Neural progenitor cell (in vitro differentiated cells): ENCODE measurements around the gene POFUT2. TPM values are rescaled to one million over a fixed set of nuclear protein-coding genes. Genes with fewer than 3 reads are reported as not detected.
A peak's percentile ranks its signal among the peaks of the same experiment; 100 is the strongest.

Experiments
- DNase-seq: peaks from one replicate; pipeline ENCODE4 v3.0.0-alpha.2; 2016; ENCODE audit warnings: low spot score
- H2AFZ ChIP-seq: fragments of 200-600 bp; sonication (generic); replicated peaks from 2 replicates; pipeline ENCODE4 v1.6.1; 2016; ENCODE audit warnings: antibody characterized with exemption
- H3F3A ChIP-seq: fragments of 200-600 bp; sonication (generic); 2 replicates; pipeline ENCODE4 v1.6.1; 2016; ENCODE audit warnings: antibody characterized with exemption, low read depth
- H3K27ac ChIP-seq: fragments of 200-600 bp; sonication (generic); 2 replicates; pipeline ENCODE4 v1.5.1; 2016; ENCODE audit warnings: mild to moderate bottlenecking
- H3K27me3 ChIP-seq: fragments of 200-600 bp; sonication (generic); 2 replicates; pipeline ENCODE4 v1.6.1; 2016; ENCODE audit warnings: mild to moderate bottlenecking, moderate library complexity
- H3K36me3 ChIP-seq: fragments of 200-600 bp; sonication (generic); 2 replicates; pipeline ENCODE4 v1.5.1; 2016
- H3K4me1 ChIP-seq: fragments of 200-600 bp; sonication (generic); 2 replicates; pipeline ENCODE4 v1.6.1; 2016; ENCODE audit warnings: mixed run types
- H3K4me2 ChIP-seq: fragments of 200-600 bp; sonication (generic); 2 replicates; pipeline ENCODE4 v1.6.1; 2016
- H3K4me3 ChIP-seq: fragments of 200-600 bp; sonication (generic); 2 replicates; pipeline ENCODE4 v1.5.1; 2016
- H3K79me2 ChIP-seq: fragments of 200-600 bp; sonication (generic); 2 replicates; pipeline ENCODE4 v1.6.1; 2016; ENCODE audit warnings: low read depth
- H3K9ac ChIP-seq: fragments of 200-600 bp; sonication (generic); 2 replicates; pipeline ENCODE4 v1.6.1; 2016
- H3K9me3 ChIP-seq: fragments of 200-600 bp; sonication (generic); 2 replicates; pipeline ENCODE4 v1.5.1; 2016; ENCODE audit warnings: low read depth
- H4K20me1 ChIP-seq: fragments of 200-600 bp; sonication (generic); 2 replicates; pipeline ENCODE4 v1.6.1; 2016; ENCODE audit warnings: low read depth
- H3K27ac Mint-ChIP-seq: 3 replicates; pipeline ENCODE4 v1.8.0; 2021; ENCODE audit warnings: mixed read lengths
- H3K27me3 Mint-ChIP-seq: 2 replicates; pipeline ENCODE4 v1.8.0; 2022; ENCODE audit warnings: low read depth, mild to moderate bottlenecking, inconsistent platforms, moderate library complexity, mixed read lengths; ENCODE audit not compliant: insufficient read depth
- H3K36me3 Mint-ChIP-seq: 3 replicates; pipeline ENCODE4 v1.8.0; 2021; ENCODE audit warnings: mixed read lengths
- H3K4me1 Mint-ChIP-seq: 3 replicates; pipeline ENCODE4 v1.8.0; 2021; ENCODE audit warnings: mixed read lengths
- H3K4me3 Mint-ChIP-seq: 3 replicates; pipeline ENCODE4 v1.8.0; 2021; ENCODE audit warnings: mild to moderate bottlenecking, moderate library complexity, mixed read lengths
- H3K9me3 Mint-ChIP-seq: 3 replicates; pipeline ENCODE4 v1.8.0; 2020; ENCODE audit warnings: mixed read lengths
- CTCF ChIP-seq: fragments of 200-600 bp; sonication (generic); IDR thresholded peaks from 2 replicates; pipeline ENCODE4 v1.5.1; 2017; ENCODE audit warnings: antibody characterized with exemption, mild to moderate bottlenecking
- EZH2 ChIP-seq: fragments of 200-600 bp; sonication (generic); IDR thresholded peaks from 2 replicates; pipeline ENCODE4 v1.6.1; 2017; ENCODE audit warnings: antibody characterized with exemption, mild to moderate bottlenecking, moderate library complexity
- EZH2phosphoT487 ChIP-seq: fragments of 200-600 bp; sonication (generic); IDR thresholded peaks from 2 replicates; pipeline ENCODE4 v1.6.1; 2017; ENCODE audit warnings: antibody characterized with exemption
- total RNA-seq: library from RNA; depleted of rRNA; stranded (reverse); fragments of >200 nt; gene quantifications from 2 replicates; pipeline ENCODE4 v1.2.3, GENCODE V29; 2015; ENCODE audit warnings: low replicate concordance

POFUT2 gene
- total RNA-seq, 1 donor from 2014 or later, result 28.5 TPM

- DNase-seq, result no peak
- Mint-ChIP-seq H3K36me3 (no peaks in the 10 kb centered on the region), H3K4me1 (peaks cover 18% of the 10 kb centered on the region), H3K9me3 (no peaks in the 10 kb centered on the region), H3K4me3 (no peak overlapping the region), H3K27me3 (peaks cover 9% of the 10 kb centered on the region), H3K27ac (no peak overlapping the region)
- H3K27ac ChIP-seq, result no peak overlapping the region
- no peaks in the 10 kb centered on the region for H3K9me3 ChIP-seq
- no peak overlapping the region for H2AFZ ChIP-seq
- peaks cover 19% of the 10 kb centered on the region for H3K4me1 ChIP-seq
- H3F3A ChIP-seq, result peaks cover 3% of the 10 kb centered on the region
- no peak overlapping the region for H3K4me2 ChIP-seq
- no peaks in the 10 kb centered on the region for H3K36me3 ChIP-seq
- H4K20me1 ChIP-seq, result no peaks in the 10 kb centered on the region
- H3K27me3 ChIP-seq, result no peaks in the 10 kb centered on the region
- no peak for TF ChIP-seq EZH2phosphoT487
- no peak for TF ChIP-seq EZH2
- no peak for TF ChIP-seq CTCF
- H3K4me3 ChIP-seq, result no peak overlapping the region
- no peaks in the 10 kb centered on the region for H3K79me2 ChIP-seq
- H3K9ac ChIP-seq, result no peak overlapping the region
These were observed 38.6 kb upstream of the POFUT2 start for GRCh38 chr21:45326169-45326851.

- Mint-ChIP-seq H3K36me3 (no peaks in the 10 kb centered on the region), H3K4me3 (no peak overlapping the region), H3K4me1 (peaks cover 15% of the 10 kb centered on the region), H3K27me3 (peaks cover 9% of the 10 kb centered on the region), H3K9me3 (no peaks in the 10 kb centered on the region), H3K27ac (peak overlapping the region; percentile 63)
- no peak overlapping the region for H3K4me2 ChIP-seq
- TF ChIP-seq CTCF, result no peak
- no peak for TF ChIP-seq EZH2phosphoT487
- no peak for TF ChIP-seq EZH2
- no peak overlapping the region for H2AFZ ChIP-seq
- H3F3A ChIP-seq, result peaks cover 3% of the 10 kb centered on the region
- H3K27me3 ChIP-seq, result no peaks in the 10 kb centered on the region
- H4K20me1 ChIP-seq, result no peaks in the 10 kb centered on the region
- peaks cover 16% of the 10 kb centered on the region for H3K4me1 ChIP-seq
- H3K36me3 ChIP-seq, result no peaks in the 10 kb centered on the region
- H3K4me3 ChIP-seq, result no peak overlapping the region
- H3K9ac ChIP-seq, result no peak overlapping the region
- H3K79me2 ChIP-seq, result no peaks in the 10 kb centered on the region
- no peak overlapping the region for H3K27ac ChIP-seq
- H3K9me3 ChIP-seq, result no peaks in the 10 kb centered on the region
- no peak for DNase-seq
These were observed 37.8 kb upstream of the POFUT2 start for GRCh38 chr21:45325206-45326168.

GRCh38 chr21:45324489-45325205, 37.0 kb upstream of the POFUT2 start:
- H3K4me3 Mint-ChIP-seq, result no peak overlapping the region
- H3K79me2 ChIP-seq, result no peaks in the 10 kb centered on the region
- H3K9me3 ChIP-seq, result no peaks in the 10 kb centered on the region
- H3K4me2 ChIP-seq, result no peak overlapping the region
- H3K4me1 ChIP-seq, result peaks cover 16% of the 10 kb centered on the region
- no peak for TF ChIP-seq EZH2phosphoT487
- TF ChIP-seq EZH2, result no peak
- no peak for TF ChIP-seq CTCF
- no peak for DNase-seq
- no peaks in the 10 kb centered on the region for H3K36me3 ChIP-seq
- peaks cover 11% of the 10 kb centered on the region for H3K4me1 Mint-ChIP-seq
- no peak overlapping the region for H3K9ac ChIP-seq
- no peaks in the 10 kb centered on the region for H3K27me3 ChIP-seq
- no peak overlapping the region for H3K27ac Mint-ChIP-seq
- no peaks in the 10 kb centered on the region for H4K20me1 ChIP-seq
- H3K36me3 Mint-ChIP-seq, result no peaks in the 10 kb centered on the region
- H3K27me3 Mint-ChIP-seq, result peaks cover 9% of the 10 kb centered on the region
- H3F3A ChIP-seq, result peaks cover 3% of the 10 kb centered on the region
- H2AFZ ChIP-seq, result no peak overlapping the region
- no peaks in the 10 kb centered on the region for H3K9me3 Mint-ChIP-seq
- no peak overlapping the region for H3K27ac ChIP-seq
- no peak overlapping the region for H3K4me3 ChIP-seq
